GM18505 (cell line): ENCODE measurements around the gene PANK4.

Source experiments
- ATAC-seq: cut with Tn5 transposase; IDR thresholded peaks from one replicate; pipeline ENCODE4 v1.9.1; 2021; ENCODE audit not compliant: unreplicated experiment
- POLR2A ChIP-seq: IDR thresholded peaks from 4 replicates; pipeline ENCODE4 v1.6.1; 2011; ENCODE audit warnings: borderline replicate concordance; ENCODE audit not compliant: insufficient read depth, insufficient read length; ENCODE audit errors: extremely low read depth

Gene PANK4

GRCh38 chr1:2561898-2562895 lies 35.8 kb upstream of the PANK4 start:
- TF ChIP-seq POLR2A: peak; percentile 20
- ATAC-seq: no peak

- TF ChIP-seq POLR2A: no peak
- no peak for ATAC-seq
Observed at GRCh38 chr1:2561446-2561845, 35.0 kb upstream of the PANK4 start.

- ATAC-seq: no peak
- no peak for TF ChIP-seq POLR2A
Observed at GRCh38 chr1:2560299-2561073, 34.1 kb upstream of the PANK4 start.

GRCh38 chr1:2559509-2560298 lies 33.3 kb upstream of the PANK4 start:
- no peak for ATAC-seq
- no peak for TF ChIP-seq POLR2A

- ATAC-seq: no peak
Observed at GRCh38 chr1:2558861-2559260, 32.5 kb upstream of the PANK4 start.

GRCh38 chr1:2558420-2558819 lies 32.0 kb upstream of the PANK4 start:
- TF ChIP-seq POLR2A: no peak

More at GRCh38 chr1:2558861-2559260, 32.5 kb upstream of the PANK4 start:
- TF ChIP-seq POLR2A: no peak

GRCh38 chr1:2557482-2558400 lies 31.3 kb upstream of the PANK4 start:
- no peak for ATAC-seq
- no peak for TF ChIP-seq POLR2A

More at GRCh38 chr1:2558420-2558819, 32.0 kb upstream of the PANK4 start:
- ATAC-seq: no peak

- ATAC-seq: no peak
- TF ChIP-seq POLR2A: no peak
Observed at GRCh38 chr1:2556678-2557481, 30.5 kb upstream of the PANK4 start.

GRCh38 chr1:2556277-2556677 lies 29.9 kb upstream of the PANK4 start, which contains the start of gene TNFRSF14:
TSS of gene TNFRSF14 (plus strand) at chr1:2556371. CDS start at chr1:2556665, 294 bp downstream.
- no peak for ATAC-seq
- no peak for TF ChIP-seq POLR2A

GRCh38 chr1:2555634-2556276 lies 29.4 kb upstream of the PANK4 start:
- no peak for ATAC-seq
- TF ChIP-seq POLR2A: peak; percentile 70
